Measurements from ENCODE around the gene FGF22.
A peak's percentile ranks its signal among the peaks of the same experiment; 100 is the strongest.
"Not testable (repeated sequence)": the region's sequence is repeated elsewhere in the genome, so short reads cannot be mapped to it uniquely, and the experiment has no call there.

Gene FGF22

DNA sequence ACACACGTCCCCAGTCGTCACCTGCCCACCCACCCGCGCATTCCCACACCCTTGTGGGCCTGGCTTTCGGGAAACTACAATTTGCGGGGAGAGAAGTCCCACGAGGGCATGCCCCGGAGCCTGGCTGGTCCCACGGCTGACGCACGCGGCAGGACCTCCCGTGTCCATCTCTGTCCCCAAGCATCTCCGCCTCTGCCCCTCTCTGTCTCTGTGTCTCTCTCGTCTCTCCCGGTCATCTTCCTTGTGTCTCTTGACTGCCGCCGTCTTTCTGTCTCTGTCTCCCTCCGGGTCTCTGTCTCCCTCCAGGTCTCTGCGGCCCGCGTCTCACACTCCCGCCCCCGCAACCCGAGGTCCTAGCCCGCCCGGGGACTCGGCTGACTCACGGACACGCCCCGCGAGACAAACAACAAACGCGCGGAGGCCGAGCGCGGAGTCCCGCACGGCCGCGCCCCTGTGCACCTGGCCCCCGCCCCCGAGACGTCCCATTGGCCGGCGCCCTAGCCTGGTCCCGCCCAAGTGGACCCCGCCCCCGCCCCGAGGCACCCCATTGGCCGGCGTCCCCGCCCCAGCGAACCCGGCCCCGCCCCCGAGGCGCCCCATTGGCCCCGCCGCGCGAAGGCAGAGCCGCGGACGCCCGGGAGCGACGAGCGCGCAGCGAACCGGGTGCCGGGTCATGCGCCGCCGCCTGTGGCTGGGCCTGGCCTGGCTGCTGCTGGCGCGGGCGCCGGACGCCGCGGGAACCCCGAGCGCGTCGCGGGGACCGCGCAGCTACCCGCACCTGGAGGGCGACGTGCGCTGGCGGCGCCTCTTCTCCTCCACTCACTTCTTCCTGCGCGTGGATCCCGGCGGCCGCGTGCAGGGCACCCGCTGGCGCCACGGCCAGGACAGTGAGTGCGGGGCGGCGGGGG, at the start of gene FGF22:
Gene FGF22, plus strand, starts transcription at position 627 of the 908 bp plus-strand sequence. Its CDS starts 47 bp downstream, at position 674.
- DNase-seq (ENCODE audit: low spot score), result peak; percentile 94

DNA sequence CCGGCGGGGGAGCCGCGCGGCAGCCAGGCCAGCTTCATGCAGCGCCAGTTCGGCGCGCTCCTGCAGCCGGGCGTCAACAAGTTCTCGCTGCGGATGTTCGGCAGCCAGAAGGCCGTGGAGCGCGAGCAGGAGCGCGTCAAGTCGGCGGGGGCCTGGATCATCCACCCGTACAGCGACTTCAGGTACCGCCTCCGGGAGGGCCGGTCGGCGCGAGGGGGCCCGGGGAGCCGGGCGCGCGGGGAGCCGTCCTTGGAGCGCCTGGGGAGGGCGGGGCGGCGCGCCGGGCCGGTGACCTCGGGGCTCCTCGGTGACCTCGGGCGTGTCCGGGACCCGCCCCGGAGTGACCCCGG, 49.3 kb upstream of the FGF22 start:
- DNase-seq (ENCODE audit: low spot score), result no peak

DNA sequence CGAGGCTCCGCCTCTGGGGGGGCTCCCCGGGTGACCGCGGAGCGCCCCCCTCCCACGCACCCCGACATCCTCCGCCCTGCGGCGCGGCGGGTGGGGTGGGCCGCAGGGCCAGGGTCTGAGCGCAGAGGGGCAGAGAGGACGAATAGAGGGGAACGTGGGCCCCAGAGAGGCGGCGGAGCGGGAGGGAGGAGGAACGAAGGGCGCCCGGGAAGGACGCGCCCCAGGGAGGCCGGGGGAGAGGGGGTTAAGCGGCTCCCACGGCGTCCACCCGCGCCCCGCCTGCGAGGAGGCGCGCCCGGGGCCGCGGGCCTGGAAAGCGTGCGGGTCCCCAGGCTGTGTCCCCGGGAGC, 49.0 kb upstream of the FGF22 start:
- no peak for DNase-seq (ENCODE audit: low spot score)

DNA sequence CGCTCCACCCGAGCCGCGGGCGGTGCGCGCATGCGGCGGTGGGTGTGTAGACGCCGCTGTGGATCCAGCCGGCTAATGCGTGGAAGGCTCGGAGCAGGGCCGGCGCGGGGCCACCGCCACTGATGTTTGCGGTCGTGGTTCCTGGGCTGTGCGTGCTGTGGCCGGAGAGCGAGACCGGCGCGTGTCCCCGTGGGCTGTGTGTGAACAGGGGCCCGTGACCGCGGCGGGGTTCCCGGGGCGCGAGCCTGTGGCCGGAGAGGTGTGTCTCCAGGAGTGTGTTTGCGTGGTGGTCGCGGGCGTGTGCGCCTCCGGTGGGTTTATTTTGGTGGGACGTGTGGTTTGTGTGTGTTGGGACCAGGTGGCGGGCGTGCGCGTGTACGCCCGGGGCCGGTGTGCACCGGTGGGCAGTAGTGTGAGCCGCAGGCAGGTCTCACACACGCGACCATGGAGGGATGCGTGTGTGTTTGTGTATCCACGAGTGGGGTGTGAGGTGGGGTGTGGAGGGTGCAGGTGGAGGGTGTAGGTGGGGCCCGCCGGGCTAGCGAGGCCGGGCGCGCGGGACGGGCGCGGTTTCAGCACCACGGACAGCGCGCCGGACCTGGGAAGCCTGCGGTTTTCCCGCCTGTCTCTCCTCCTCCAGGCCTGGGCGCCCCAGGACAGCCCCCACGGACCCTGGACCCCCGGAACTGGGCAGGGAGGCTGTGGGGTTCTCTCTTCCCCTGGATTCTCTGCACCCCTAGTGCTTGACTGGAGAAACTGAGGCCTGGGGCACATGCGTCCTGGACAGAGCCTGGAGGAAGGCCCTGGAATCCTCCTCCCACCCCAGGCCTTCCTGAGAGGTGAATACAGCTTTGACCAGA, 48.4 kb upstream of the FGF22 start:
- no peak for DNase-seq (ENCODE audit: low spot score)

DNA sequence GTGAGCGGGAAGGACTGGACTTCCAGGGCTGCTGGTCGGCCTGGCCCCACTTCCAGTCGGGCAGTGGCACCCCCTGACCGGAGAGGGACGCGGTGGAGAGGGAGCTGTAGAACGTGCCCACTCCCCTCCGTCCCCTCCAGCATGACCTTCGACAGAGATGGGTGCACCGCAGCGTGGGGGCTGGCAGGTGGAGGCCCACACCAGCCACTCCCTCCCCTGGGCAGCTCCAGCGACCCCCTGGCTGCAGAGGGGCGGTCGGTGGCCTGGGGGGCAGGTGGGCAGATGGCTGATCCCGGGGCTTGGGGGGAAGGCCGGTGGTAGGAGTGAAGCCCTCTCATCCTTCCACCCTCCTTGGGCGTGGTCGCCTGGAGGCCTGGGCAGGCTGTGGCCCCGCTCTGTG, 47.6 kb upstream of the FGF22 start:
- DNase-seq (ENCODE audit: low spot score), result no peak

DNA sequence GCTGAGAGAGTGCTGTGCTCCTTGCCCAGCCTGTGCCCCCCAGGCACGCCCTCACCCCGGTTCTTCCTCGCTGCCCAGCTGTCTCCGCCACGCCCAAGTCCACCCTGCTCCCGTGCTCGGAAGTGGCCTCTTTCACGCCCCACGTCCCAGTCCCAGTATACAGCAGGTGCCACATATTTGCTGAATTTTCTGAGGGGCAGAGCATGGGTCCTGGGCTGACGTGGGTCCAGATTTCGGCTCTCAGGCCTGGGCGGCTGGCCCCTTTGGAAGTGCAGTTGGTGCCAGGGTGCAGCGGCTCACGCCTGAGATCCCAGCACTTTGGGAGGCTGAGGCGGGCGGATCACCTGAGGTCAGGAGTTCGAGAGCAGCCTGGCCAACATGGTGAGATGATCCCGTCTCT, 46.6 kb upstream of the FGF22 start:
- no peak for DNase-seq (ENCODE audit: low spot score)

DNA sequence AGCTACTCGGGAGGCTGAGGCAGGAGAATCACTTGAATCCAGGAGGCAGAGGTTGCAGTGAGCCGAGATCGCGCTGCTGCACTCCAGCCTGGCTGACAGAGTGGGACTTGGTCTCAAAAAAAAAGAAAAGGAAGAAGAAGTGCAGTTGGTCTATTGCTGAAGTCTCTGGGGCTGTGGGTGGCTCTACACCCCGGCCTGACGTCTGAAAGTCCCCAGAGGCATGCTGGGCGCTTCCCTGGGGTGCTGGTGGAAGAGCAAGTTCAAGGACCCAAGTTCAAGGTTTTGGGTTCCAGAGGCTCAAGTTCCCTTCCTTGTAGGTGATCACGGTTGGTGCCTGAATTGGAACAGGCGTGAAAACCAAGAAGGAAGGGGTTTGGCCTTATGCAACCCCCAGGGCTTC, 46.2 kb upstream of the FGF22 start:
- no peak for DNase-seq (ENCODE audit: low spot score)

DNA sequence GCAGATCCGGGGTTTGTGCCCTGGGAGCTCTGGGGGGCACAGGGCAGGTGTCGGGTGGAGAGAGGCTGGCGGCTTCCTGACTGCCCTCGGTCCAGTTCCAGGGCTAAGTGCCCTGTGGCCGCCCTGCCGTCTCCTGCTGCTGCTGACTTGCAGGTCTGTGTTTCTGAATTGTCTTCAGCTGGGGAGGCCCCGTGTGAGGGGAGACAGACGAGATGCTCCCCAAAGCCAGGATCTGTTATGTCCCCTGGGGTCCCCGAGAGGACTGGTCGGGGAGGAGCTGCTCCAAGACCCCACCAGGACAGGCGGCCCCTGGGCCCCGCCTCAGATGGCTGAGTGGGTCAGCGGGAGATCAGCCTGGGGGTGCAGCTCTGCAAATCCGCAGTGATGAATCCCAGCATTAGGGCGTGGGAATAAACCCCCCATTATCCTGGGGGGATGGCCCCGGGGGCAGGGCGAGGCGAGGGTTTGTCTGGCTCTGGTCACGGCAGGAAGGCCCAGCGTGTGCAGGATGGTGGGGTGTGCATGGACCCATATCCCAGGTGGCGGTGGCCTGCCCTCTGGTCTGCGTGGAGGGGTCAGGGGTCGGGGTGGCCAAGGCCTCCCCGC, 45.3 kb upstream of the FGF22 start:
- DNase-seq (ENCODE audit: low spot score), result no peak

DNA sequence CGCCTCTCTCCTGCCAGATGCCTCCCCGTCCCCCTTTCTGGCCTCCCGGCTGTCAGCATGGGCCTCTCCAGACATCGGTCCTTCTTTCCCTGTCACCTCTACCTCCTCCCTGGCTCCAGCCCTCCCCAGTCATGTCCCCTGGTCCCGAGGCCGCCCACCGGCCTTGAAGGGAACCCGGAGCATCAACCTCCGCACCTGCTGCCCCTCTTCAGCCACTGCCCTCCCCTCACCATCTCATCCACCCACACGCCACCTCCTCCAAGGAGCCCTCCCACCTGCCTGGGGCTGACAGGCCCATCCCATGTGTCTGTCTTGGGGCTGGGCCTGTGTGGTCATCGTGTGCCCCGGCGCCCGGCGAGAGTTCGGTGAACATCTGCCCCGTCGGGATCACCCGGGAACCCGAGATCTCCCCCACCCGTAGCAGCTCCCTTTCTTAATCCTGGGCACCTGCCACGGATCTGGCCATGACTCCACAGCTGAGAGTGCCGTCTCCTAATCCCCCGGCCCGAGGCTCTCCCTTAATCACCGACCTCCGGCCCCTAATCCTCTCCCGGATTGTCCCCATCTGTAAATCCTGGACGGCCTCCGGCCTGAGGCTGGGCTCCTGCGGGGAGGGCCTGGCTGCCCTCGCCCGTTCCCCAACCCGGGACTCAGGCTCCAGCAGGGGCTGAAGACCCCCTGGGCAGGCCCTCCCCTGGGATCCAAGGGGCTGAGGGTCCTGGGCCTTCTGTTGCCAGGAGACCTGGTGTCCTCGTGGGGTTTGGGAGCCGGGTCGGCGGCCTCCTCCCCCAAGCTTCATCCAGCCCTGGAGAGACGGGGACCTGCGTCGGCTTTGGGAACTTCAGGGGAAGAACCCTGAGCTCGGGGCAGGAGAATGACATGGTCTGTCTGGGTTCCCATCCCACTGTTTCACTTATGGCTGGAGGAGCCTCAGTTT, 44.1 kb upstream of the FGF22 start:
- DNase-seq (ENCODE audit: low spot score), result no peak

DNA sequence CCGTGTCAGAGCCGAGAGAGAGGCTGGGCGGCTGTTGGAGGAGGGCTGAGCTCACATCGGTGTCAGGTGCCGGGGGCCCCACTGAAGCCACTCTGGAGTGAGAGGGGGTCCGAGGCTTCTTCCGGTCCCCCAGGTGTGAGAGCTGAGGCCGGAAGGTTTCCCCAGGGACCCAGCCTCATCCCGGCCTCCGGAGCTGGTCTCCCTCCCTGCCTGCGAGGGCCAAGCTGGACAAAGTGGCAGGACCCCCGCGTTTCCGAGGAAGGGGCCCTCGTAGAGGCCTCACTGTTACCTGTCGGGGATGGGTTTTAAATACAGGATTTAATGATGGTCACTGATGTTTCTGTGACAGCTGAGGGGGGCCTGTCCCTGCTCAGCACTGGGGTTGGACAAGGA, 43.4 kb upstream of the FGF22 start:
- DNase-seq (ENCODE audit: low spot score), result no peak

DNA sequence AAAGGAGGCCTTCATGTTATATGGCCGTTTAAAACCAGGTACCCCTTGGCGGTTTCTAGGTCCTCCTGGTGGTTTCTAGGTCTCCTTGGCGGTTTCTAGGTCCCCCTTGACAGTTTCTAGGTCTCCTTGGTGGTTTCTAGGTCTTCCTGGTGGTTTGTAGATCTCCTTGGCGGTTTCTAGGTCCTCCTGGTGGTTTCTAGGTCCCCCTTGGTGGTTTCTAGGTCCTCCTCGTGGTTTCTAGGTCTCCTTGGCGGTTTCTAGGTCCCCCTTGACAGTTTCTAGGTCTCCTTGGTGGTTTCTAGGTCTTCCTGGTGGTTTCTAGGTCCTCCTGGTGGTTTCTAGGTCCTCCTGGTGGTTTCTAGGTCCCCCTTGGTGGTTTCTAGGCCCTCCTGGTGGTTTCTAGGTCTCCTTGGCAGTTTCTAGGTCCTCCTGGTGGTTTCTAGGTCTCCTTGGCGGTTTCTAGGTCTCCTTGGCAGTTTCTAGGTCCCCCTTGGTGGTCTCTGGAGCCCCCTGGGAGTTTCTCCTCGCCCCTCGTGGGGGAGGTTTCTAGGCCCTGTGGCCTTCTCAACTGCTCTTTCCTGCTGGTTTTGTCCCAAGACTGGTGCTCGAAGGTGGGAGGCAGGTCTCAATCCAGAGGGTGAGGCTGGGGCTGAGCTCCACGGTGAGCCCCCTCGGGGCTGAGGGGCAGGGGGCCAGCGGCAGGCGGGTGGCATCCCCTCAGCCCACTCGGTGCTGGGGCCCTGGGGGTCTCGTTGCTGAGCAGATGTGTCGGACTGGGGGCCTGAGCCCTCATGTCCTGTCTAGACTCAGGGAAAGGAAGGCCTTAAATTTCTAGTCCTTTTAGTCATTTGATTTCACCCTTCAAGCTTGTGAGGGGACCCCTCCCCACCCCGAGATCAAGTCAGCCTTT, 42.0 kb upstream of the FGF22 start:
- no peak for DNase-seq (ENCODE audit: low spot score)

DNA sequence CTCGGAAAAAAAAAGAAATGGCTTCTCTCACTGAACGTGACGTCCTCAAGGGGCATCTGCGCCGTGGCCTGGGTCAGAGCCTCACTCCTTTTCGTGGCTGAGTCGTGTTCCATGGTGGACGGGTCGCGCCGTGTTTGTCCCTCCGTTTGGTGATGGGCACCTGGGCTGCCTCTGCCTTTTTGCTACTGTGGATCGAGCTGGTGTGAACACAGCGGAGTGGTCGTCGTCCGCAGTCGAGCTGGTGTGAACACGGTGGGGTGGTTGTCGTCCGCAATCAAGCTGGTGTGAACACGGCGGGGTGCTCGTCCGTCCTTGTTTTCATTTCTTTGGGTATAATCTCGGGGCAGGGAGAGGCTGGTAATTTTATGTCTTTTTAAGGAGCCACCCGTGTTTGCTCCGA, 38.4 kb upstream of the FGF22 start:
- no peak for DNase-seq (ENCODE audit: low spot score)

DNA sequence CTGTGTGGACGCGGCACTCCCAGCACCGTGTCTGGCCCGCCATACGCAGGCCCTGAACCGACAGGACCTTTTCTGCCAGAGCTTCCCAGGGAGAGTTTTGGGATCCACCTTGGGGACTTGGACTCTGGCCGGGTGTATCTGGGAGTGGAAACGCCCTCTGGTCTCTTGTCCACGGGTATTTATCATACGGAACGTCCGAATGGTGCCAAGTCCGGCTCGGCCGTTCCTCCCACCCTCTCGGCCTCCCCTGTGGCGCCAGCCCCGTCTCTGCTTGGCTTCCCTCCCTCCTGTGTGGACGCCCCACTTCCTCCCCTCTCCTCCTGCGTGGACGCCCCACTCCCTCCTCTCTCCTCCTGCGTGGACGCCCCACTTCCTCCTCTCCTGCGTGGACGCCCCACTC, 37.9 kb upstream of the FGF22 start:
- DNase-seq (ENCODE audit: low spot score), result no peak

DNA sequence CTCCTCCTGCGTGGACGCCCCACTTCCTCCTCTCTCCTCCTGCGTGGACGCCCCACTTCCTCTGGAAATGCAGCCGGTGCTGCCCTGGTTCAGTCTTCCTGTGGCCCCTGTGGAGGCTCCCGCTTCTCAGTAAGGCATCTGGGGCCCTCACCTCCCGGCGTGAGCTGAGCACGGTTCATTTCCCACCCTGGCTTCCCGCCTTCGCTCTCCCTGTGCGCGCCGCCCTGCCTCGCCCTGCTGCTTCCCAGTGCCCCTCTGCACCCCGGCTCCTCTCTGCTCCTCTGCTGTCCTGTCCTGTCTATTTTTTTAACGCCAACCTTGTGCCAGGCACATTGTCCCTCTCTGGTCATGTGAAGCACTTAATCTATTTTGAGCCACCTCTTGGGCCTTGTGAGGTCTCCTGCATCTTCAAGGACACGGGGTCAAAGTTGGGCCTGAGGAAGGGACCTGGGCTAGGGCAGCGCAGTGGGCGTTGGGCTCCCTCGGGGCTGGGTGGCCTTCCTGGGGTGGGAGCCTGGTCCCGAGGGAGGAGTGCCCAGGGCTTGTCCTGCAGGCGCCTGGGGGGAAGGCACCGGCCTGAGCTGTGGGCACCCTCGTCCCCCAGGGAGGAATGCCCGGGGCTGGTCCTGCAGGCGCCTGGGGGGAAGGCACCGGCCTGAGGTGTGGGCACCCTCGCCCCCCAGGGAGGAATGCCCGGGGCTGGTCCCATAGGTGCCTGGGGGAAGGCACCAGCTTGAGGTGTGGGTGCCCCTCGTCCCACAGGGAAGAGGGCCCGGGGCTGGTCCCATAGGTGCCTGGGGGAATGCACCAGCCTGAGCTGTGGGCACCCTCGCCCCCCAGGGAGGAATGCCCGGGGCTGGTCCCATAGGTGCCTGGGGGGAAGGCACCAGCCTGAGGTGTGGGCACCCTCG, 37.0 kb upstream of the FGF22 start:
- no peak for DNase-seq (ENCODE audit: low spot score)

DNA sequence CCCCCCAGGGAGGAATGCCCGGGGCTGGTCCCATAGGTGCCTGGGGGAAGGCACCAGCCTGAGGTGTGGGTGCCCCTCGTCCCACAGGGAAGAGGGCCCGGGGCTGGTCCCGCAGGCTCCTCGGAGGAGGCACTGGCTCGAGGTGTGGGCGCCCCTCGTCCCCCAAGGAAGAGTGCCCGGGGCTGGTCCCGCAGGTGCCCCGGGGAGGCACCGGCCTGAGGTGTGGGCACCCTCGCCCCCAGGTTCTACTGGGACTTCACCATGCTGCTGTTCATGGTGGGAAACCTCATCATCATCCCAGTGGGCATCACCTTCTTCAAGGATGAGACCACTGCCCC, 36.4 kb upstream of the FGF22 start:
- not testable (repeated sequence) for DNase-seq (ENCODE audit: low spot score)

DNA sequence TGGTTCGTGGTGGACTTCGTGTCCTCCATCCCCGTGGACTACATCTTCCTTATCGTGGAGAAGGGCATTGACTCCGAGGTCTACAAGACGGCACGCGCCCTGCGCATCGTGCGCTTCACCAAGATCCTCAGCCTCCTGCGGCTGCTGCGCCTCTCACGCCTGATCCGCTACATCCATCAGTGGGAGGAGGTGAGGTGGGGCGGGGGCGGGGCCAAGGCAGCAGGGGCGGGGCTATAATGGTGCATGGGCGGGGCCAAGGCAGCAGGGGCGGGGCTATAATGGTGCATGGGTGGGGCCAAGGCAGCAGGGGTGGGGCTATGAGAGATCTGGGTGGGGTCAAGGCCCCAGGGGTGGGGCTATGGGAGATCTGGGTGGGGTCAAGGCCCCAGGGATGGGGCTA, 35.9 kb upstream of the FGF22 start:
- not testable (repeated sequence) for DNase-seq (ENCODE audit: low spot score)

DNA sequence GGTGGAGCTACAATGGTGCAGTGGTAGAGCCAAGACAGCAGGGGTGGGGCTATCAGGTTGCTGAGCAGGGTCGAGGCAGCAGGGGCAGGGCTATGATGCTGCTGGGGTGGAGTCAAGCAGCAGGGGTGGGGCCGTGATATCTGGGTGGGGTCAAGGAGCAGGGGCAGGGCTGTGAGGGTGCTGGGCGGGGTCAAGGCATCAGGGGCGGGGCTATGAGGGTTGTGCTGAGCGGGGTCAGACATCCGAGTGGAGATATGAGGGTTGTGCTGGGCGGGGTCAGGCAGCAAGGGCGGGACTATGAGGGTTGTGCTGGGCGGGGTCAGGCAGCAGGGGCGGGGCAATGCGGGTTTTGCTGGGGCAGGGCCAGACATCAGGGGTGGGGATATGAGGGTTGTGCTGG, 35.3 kb upstream of the FGF22 start:
- no peak for DNase-seq (ENCODE audit: low spot score)

DNA sequence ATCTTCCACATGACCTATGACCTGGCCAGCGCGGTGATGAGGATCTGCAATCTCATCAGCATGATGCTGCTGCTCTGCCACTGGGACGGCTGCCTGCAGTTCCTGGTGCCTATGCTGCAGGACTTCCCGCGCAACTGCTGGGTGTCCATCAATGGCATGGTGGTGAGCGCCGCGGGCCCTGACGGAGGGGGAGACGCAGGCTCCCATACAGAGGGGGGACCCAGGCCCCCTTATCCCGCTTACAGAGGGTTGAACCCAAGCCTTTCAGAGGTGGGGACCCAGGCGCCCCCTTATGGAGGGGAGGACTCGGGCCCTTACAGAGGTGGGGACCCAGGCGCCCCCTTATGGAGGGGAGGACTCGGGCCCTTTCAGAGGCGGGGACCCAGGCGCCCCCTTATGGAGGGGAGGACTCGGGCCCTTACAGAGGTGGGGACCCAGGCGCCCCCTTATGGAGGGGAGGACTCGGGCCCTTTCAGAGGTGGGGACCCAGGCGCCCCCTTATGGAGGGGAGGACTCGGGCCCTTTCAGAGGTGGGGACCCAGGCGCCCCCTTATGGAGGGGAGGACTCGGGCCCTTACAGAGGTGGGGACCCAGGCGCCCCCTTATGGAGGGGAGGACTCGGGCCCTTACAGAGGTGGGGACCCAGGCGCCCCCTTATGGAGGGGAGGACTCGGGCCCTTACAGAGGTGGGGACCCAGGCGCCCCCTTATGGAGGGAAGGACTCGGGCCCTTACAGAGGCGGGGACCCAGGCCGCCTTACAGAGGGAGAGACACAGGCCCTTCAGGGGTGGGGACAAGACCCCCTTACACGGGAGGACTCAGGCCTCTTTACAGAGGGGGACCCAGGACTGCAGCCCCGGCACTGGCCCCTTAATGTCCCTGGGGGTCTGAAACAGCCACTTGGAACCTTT, 34.4 kb upstream of the FGF22 start:
- DNase-seq (ENCODE audit: low spot score), result not testable (repeated sequence)

All from HuH-7 (cell line).